ENCODE measurements around the gene PRCC. TPM values are rescaled to one million over a fixed set of nuclear protein-coding genes. Genes with fewer than 3 reads are reported as not detected.
"Not testable (repeated sequence)": the region's sequence is repeated elsewhere in the genome, so short reads cannot be mapped to it uniquely, and the experiment has no call there.

PRCC gene
- polyA plus RNA-seq, 1 donor from 2014 or later, result 57.3 TPM

DNA sequence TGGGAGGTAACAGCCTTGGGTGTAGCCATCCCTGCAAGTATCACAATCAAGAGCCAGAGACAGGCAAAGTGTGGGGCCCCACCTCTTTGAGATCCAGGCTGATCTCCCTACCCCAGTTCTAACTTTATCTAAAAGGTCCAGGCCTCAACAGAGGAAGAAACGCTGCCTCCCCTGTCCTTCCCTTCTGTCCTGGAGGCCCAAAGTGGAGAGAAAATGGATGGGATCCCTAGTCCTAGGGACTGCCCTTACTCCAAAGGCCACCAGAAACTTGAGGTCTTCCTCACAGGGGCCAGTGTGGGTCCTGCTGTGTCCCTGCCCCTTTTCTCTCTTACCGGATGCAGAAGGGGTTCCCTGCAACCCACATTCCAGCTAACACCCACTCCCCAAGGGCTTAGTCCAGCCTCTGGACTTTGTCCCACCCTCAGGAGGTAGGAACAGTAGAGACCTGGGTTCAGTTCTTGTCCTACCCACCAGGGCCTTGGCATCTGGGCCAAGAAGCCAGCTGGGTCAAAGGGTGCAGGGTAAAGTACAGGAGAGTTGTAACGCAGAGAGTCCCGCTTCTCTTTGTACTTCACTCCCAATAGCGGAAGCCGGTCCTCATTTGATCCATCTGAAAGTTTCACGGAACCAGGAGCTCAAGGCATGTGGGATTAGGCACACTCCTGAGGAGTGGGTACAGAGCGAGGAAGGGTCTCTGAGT lies 17.8 kb upstream of the PRCC start:
- peak overlapping the region; percentile 88 to 97 (median 94) for H3K4me3 Mint-ChIP-seq
- H3K9me3 Mint-ChIP-seq, result no peaks in the 10 kb centered on the region
- H3K4me1 Mint-ChIP-seq, result peaks cover 39 to 48% (median 46%) of the 10 kb centered on the region in 3 donors
- peak overlapping the region; percentile 71 to 94 (median 86) for H3K27ac Mint-ChIP-seq
- no peaks in the 10 kb centered on the region for H3K27me3 Mint-ChIP-seq
- H3K36me3 Mint-ChIP-seq, result peaks cover 2% of the 10 kb centered on the region

DNA sequence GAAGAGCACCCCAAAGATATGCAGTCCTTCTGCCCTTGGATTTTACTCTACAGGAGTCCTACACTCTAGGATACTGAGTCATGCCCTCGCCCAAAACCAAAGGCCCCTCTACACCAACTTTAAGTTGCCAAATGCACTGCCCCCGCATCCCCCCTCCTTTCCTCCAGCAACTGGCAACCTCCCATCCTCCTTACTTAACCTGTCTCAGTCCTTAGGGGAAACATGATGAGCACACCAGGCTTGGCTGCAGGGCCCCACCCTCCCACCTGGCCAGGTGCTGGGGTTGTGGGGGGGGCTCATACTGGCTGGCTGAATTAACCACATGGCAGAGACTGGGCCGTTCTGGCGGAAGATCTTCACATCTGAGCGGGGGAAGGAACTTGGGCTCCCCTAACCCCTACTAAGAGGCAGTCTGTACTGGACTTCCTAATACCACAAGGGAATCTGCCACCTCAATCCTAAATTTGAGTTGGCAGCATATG lies 17.1 kb upstream of the PRCC start:
- Mint-ChIP-seq H3K36me3 (peaks cover 2% of the 10 kb centered on the region), H3K4me1 (peaks cover 43 to 52% (median 51%) of the 10 kb centered on the region in 3 donors), H3K27me3 (no peaks in the 10 kb centered on the region), H3K9me3 (no peaks in the 10 kb centered on the region), H3K27ac (peak overlapping the region; percentile 86 to 94 (median 88)), H3K4me3 (peak overlapping the region; percentile 88 to 97 (median 94))

DNA sequence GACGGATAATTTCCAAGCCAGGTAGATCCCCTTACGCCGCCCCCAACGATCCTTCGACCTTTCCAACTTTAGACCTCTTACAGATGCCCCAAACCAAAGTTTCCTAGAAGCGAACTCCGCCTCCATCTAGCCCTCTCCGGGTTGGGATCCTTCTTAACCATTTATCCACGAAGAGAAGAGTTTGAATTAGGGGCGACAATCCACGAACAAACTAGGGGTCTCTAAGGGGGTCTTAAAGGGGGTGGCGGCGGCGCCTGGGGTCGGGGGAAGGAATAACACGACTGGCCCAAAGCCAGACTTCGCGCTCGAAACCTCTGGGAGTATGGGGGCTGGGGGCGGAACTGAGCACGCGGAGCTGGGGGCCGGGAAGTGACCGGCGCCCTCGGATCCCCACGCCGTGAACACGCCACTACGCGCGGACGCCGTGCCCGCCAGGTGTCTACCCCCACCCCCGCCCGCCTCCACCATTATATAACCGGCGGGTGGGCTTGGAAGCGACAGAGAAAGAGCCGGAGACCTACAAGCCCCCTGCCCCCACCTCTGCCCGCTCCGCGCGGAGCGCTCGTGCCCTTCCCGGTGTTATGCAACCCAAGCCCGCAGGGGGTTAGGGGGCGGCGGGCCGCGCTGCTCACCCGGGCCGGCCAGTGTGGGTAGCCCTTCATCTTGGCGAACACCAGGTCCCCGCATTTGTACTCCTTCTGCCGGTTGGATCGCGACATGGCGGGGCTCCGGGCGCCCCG lies 16.5 kb upstream of the PRCC start:
- Mint-ChIP-seq H3K36me3 (peaks cover under 1% of the 10 kb centered on the region), H3K4me3 (peak overlapping the region; percentile 88 to 97 (median 94)), H3K27me3 (no peaks in the 10 kb centered on the region), H3K9me3 (no peaks in the 10 kb centered on the region), H3K4me1 (peaks cover 48 to 54% (median 52%) of the 10 kb centered on the region in 3 donors), H3K27ac (peak overlapping the region; percentile 86 to 94 (median 88))

DNA sequence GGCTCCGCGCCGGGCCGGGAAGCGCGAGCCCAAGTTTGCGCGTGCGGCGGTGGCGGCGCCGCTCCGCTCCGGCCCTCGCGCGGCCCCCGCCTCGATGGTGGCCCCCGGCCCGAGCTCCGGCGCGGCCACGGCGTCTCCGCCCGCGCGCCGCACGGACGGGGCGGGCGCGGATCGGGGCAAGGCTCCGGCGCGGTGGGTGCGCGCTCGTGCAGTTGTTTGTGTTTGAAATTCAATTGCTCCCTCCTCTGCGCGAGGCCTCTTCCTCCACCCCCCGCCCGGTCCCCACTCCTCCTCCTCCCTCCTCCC lies 15.9 kb upstream of the PRCC start, which contains the start of gene HDGF:
Gene HDGF (minus strand): TSS at position 225 of the 306 bp plus-strand sequence. CDS start 246 bp downstream, outside the sequence.
- Mint-ChIP-seq H3K4me3 (peak within 1 kb of the TSS; percentile 88 to 97 (median 94)), H3K9me3 (no peaks in the 10 kb centered on the region), H3K27me3 (no peaks in the 10 kb centered on the region), H3K27ac (peak within 1 kb of the TSS; percentile 90 to 96 (median 94)), H3K4me1 (peaks cover 43 to 54% (median 50%) of the 10 kb centered on the region in 3 donors), H3K36me3 (no peaks in the 10 kb centered on the region)

DNA sequence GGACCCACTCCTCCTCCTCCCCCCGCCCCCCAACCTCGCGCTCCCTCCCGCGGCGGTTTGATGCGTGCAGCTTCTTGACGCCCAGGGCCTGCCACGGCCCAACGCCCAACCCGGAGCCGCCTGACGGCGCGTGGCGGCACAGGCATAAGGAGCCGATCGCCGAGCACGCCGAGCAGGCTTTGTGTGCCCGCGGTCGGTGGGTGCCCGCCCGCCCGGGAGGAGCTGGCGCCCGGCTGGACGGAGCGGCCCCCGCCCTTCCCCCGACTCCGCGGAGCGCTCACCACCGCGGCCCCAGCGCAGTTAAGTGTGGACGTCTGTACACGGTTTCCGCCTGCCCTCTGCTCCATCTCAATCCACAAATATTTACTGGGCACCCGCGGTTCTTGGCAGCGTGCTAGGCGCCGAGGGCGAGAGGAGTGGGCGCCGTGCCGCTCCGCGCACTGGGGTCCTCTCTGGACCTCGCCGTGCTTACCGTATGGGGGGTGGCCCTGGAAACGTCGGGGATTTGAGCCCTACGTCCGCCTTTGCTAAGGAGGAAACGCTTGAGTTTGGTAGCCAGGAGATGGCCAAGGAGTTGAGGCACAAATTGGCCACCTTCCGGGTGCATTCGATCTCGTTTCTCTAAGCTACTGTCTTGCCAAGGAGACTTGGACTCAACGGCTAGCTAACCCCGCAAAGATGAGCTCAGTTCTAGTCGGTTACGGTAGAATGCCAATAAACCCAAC lies 15.4 kb upstream of the PRCC start:
- H3K4me1 Mint-ChIP-seq, result peaks cover 42 to 52% (median 48%) of the 10 kb centered on the region in 3 donors
- peak overlapping the region; percentile 87 to 96 (median 92) for H3K4me3 Mint-ChIP-seq
- peak overlapping the region; percentile 86 to 96 (median 90) for H3K27ac Mint-ChIP-seq
- H3K9me3 Mint-ChIP-seq, result no peaks in the 10 kb centered on the region
- H3K27me3 Mint-ChIP-seq, result no peaks in the 10 kb centered on the region
- no peaks in the 10 kb centered on the region for H3K36me3 Mint-ChIP-seq

DNA sequence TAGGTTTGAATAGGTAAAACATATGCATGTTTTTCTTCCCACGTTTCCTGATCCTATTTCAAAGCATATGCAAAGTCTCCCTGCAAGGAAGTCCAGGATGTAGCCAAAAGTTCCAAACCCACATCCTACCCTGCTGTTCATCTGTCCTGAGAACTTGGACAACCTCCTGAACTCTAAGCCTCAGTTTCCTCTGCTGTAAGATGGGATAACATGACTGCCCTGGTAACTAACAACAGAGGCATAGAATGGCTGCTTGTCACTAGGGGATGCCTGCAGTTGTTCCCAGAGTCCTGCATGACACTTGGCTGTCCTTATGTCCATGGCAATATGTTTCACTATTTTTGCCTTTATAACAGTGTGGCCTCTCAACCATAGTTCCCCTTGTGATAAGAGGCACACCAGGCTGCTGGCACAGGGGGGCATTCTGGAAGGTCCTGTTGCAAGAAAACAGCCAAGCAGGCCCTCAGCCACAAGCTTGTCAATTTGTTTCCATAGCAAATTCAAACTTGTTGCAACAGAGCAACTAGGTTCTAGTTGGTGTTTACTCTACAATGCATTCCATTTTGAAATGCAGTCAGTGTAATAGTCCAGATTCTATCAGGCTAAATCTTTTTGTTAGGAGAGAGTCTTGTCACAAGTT lies 14.4 kb upstream of the PRCC start:
- Mint-ChIP-seq H3K4me1 (peaks cover 34 to 44% (median 42%) of the 10 kb centered on the region in 3 donors), H3K27ac (peak overlapping the region in 1 of 3 donors; percentile 96), H3K9me3 (no peaks in the 10 kb centered on the region), H3K4me3 (peak overlapping the region; percentile 87 to 96 (median 92)), H3K27me3 (no peaks in the 10 kb centered on the region), H3K36me3 (no peaks in the 10 kb centered on the region)

DNA sequence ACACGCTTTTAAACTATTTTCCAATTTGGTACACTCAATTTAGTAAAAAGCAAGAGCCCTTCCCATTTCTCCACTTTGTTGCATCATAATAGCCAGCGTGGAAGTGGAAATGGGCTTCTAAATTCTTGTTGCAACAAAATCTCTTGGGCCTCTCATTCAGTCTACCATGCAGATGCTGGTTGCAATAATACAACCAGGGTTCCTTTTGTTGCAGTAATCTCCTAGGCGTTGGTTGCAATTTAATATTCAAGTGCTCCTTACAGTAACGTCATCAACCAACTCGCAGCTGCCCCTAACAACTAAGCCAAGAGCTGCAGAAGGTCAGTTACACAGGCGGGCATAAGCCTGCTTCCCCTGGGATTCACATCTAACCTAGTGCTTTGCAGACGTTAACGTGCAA lies 13.1 kb upstream of the PRCC start:
- Mint-ChIP-seq H3K27me3 (no peaks in the 10 kb centered on the region), H3K36me3 (no peaks in the 10 kb centered on the region), H3K4me1 (peaks cover 26 to 32% (median 31%) of the 10 kb centered on the region in 3 donors), H3K27ac (peak overlapping the region in 2 of 3 donors; percentile 64 to 76), H3K9me3 (no peaks in the 10 kb centered on the region), H3K4me3 (peak overlapping the region in 2 of 4 donors; percentile 17 to 88)

DNA sequence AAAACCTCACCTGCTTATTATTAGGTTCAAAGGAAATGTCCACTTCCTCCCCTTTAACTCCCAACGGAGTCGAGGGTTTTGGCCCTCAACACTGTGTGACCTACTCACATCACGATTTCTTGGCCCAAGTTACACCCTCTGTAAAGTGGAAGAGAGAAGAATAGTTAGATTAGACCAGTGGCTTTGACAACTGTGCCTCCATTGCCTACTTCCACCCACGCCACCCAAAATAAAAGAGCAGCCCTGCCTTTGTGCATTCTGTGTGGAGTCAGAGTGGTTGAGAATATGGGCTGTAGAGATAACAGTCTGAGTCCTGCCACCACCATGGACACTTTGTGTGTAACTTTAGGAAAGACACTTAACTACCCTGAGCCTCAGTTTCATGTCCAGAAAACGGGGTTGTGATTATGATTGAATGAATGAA lies 11.8 kb upstream of the PRCC start:
- Mint-ChIP-seq H3K27me3 (no peaks in the 10 kb centered on the region), H3K4me1 (peaks cover 19% of the 10 kb centered on the region in 3 donors), H3K27ac (no peak overlapping the region), H3K36me3 (no peaks in the 10 kb centered on the region), H3K9me3 (no peaks in the 10 kb centered on the region), H3K4me3 (peak overlapping the region in 1 of 4 donors; percentile 79)

DNA sequence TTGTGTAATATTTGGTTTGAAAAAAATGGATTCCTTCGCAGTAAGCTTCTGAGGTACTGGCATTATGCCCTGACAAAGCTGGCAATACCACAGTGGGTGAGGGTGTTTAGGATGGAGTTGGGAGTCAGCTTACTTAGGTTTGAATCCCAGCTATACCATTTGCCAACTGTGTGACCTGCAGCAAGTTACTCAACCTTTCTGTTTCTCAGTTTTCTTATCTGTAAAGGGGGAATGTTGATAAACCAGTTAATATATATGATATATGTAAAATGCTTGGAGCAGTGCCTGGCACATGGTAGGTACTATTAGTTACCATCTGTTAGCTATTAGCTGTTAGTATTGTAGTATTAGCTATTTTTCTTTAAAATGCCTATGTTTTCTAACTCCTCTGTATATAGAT lies 11.0 kb upstream of the PRCC start:
- Mint-ChIP-seq H3K4me1 (peaks cover 17 to 18% (median 18%) of the 10 kb centered on the region in 3 donors), H3K4me3 (no peak overlapping the region), H3K27me3 (no peaks in the 10 kb centered on the region), H3K27ac (no peak overlapping the region), H3K9me3 (no peaks in the 10 kb centered on the region), H3K36me3 (no peaks in the 10 kb centered on the region)

DNA sequence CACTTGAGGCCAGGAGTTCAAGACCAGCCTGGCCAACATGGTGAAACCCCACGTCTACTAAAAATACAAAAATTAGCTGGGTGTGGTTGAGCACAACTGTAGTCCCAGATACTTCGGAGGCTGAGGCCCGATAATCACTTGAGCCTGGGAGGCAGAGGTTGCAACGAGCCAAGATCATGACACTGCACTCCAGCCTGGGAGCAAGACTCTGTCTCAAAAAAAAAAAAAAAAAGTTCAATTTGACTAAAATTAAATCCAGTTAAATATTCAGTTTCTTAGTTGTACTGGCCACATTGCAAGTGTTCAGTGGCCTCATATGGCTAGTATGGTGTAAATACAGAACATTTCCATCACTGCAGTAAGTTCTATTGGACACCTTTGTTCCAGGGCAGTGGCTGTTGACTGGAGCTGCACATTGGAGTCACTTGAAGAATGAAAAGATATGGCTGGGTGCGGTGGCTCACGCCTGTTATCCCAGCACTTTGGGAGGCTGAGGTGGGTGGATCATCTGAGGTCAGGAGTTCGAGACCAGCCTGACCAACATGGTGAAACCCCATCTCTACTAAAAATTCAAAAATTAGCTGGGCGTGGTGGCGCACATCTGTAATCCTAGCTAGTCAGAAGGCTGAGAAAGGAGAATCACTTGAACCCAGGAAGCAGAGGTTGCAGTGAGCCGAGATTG lies 9.6 kb upstream of the PRCC start:
- H3K9me3 Mint-ChIP-seq, H3K27me3 Mint-ChIP-seq, H3K4me3 Mint-ChIP-seq, H3K36me3 Mint-ChIP-seq, H3K27ac Mint-ChIP-seq: not testable (repeated sequence)
- H3K4me1 Mint-ChIP-seq, result peaks cover 13 to 17% (median 14%) of the 10 kb centered on the region in 3 donors

DNA sequence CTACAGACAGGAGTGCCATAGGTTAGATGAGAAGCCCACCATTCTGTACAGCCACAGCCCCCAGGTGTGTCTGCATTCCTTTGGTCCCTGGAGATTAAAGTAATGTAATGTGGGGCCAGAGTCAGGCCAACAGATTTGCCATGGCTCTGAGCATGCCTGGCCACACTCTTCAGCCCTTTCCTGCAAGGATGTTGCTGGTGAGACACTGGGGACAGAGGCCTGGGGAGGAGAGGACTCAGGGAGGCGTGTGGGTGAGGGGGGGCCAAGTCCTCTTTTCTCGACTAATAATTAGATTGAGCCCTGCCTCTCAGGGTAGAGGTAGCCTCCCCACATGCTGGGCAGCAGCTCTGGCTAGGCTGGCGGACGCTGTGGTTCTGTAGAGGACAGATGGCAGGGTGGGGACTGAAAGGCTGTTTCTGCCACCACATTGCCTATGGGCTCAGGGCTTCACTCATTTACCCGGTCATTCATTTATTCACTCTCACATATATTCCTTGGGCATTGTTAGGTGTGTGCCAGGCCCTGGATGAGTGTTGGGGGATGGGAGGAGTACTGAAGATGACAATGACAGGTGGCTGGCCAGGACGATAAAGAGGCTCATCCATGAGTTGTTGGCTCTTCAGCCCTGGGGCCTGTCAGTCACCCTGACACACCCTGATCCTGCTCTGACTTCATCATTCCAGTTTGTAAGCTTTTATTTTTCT lies 7.1 kb upstream of the PRCC start:
- no peak overlapping the region for H3K4me3 Mint-ChIP-seq
- H3K27ac Mint-ChIP-seq, result no peak overlapping the region
- peaks cover 4 to 9% (median 7%) of the 10 kb centered on the region in 3 donors for H3K4me1 Mint-ChIP-seq
- no peaks in the 10 kb centered on the region for H3K36me3 Mint-ChIP-seq
- H3K9me3 Mint-ChIP-seq, result no peaks in the 10 kb centered on the region
- no peaks in the 10 kb centered on the region for H3K27me3 Mint-ChIP-seq

DNA sequence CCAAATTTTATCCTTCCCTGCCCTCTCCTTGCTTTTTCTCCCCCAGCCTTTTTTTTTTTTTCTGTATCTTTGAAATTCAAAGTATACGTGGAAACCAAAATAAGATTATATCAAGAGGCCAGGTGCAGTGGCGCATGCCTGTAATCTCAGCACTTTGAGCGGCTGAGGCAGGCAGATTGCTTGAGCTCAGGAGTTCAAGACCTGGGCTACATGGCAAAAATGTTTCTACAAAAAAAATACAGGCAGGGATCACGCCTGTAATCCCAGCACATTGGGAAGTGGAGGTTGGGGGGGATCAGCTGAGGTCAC lies 6.6 kb upstream of the PRCC start:
- Mint-ChIP-seq H3K27ac (no peak overlapping the region), H3K4me3 (no peak overlapping the region), H3K27me3 (no peaks in the 10 kb centered on the region), H3K4me1 (peaks cover 0 to 4% (median 2%) of the 10 kb centered on the region in 3 donors), H3K9me3 (no peaks in the 10 kb centered on the region), H3K36me3 (no peaks in the 10 kb centered on the region)

DNA sequence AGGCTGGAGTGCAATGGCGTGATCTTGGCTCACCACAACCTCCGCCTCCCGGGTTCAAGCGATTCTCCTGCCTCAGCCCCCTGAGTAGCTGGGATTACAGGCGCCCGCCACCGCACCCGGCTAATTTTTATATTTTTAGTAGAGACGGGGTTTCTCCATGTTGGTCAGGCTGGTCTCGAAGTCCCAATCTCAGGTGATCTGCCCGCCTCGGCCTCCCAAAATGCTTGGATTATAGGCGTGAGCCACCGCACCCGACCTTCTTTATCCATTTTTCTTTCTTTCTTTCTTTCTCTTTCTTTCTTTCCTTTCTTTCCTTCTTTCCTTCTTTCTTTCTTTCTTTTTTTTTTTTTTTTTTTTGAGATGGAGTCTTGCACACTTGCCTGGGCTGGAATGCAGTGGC lies 2.2 kb upstream of the PRCC start:
- H3K4me3 Mint-ChIP-seq, H3K36me3 Mint-ChIP-seq, H3K27ac Mint-ChIP-seq, H3K27me3 Mint-ChIP-seq, H3K9me3 Mint-ChIP-seq: not testable (repeated sequence)
- peaks cover 9 to 18% (median 14%) of the 10 kb centered on the region in 3 donors for H3K4me1 Mint-ChIP-seq

DNA sequence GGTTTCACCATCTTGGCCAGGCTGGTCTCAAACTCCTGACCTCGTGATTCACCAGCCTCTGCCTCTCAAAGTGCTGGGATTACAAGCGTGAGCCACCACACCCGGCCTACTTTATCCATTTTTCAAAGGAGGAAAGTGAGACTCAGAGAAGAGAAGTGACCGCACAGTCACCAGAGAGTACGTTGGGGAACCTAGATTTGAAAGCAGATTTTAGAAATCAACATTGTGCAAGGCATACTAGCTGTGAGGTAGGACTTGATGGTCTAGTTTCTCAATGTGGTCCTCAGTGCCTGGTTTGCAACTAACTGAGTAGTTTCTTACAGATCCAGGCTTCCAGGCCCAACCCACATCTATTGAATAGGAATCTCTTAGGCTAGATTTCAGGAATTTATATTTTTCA lies 1.7 kb upstream of the PRCC start:
- Mint-ChIP-seq H3K9me3 (no peaks in the 10 kb centered on the region), H3K36me3 (peaks cover 2% of the 10 kb centered on the region), H3K27me3 (no peaks in the 10 kb centered on the region), H3K4me3 (no peak overlapping the region), H3K27ac (peak overlapping the region in 2 of 3 donors; percentile 49 to 79), H3K4me1 (peaks cover 11 to 19% (median 14%) of the 10 kb centered on the region in 3 donors)
